Astrocyte of the hippocampus (primary cell): ENCODE data around the gene TSPAN18.

ENCODE experiments used
- DNase-seq: peaks from one replicate; pipeline ENCODE4 v3.0.0; 2011; ENCODE audit warnings: low read depth, low spot score

The TSPAN18 gene

DNA sequence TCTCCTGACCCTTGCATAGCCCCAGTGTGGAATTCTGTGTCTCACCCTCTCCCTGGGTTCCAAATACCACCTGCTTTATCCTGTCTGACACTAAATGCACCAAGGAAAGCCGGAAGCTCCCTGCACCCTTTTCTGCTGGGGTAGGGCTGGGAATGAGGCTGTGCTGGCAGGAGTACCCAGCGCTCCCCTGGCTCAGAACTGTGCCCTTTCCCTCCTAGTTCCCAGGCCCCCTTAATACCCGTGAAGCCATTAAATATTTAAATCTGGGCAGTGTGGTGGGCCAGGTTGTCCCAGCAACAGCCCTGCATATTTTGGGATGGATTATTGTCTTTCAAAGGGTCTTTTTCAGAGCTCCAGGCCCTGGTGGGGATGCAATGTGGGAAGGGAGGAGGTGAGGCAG, 160.9 kb downstream of the TSPAN18 start:
- no peak for DNase-seq

DNA sequence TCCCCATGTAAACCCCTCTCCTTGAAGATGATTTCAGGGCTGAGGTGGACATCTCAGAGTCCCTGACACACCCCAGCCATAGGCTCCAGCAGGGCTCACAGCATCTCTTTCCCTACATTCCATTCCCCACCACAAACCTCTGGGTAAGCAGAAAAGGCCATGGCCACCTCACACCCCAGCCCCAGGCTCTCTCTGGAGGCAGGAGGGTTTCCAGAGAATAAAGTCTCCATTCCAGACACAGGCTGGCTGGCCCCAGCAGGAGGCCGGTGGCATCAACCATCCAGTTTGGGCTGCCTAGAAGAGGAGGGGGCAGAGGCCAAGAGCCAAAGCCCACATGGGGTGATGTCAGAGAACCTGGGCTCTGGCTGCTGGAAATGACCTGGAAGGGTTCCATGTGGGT, 162.5 kb downstream of the TSPAN18 start:
- peak; percentile 79 for DNase-seq

DNA sequence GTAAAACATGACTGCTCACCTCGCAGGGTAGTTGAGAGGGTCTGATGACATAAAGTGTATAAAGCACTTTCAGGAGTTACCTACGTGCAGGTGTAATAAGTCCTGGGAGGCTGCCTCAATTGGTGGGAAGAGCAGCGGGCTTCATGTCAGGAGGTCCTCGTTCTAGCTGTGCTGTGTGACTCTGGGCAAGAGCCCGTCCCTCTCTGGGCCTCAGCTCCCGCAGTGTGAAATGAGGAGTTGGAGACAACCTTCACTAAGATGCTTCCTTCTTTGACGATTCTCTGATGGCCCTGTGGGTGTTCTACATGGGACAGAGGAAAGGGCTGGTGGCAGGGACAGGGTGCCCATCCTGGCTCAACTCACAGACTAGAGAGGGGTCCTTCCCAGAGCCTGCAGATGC, 166.1 kb downstream of the TSPAN18 start:
- DNase-seq, result no peak

GRCh38 chr11:44893308-44893822, 166.6 kb downstream of the TSPAN18 start:
- DNase-seq, result peak; percentile 45

- DNase-seq, result peak; percentile 89
These were observed 167.3 kb downstream of the TSPAN18 start for GRCh38 chr11:44893846-44894617.

DNA sequence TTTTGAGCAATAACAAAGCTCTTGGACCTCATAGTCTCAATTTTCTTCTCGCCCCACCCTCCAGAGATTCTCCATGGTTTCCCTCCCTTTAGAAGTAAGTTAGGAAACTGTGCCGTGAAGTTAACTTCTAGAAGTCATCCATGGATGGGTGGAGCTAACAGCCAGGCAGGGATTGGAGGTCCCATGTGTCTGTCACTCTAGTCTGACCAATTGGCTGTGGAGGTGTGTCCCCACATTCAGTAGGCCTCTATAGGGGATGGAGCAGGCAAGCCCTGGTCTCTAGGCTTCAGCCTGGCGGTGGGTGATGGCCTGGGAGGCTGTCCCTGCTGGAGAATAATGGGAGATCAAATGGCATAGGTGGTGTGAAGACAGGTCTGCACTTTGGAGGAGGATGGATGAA, 173.2 kb downstream of the TSPAN18 start:
- peak; percentile 49 for DNase-seq

DNA sequence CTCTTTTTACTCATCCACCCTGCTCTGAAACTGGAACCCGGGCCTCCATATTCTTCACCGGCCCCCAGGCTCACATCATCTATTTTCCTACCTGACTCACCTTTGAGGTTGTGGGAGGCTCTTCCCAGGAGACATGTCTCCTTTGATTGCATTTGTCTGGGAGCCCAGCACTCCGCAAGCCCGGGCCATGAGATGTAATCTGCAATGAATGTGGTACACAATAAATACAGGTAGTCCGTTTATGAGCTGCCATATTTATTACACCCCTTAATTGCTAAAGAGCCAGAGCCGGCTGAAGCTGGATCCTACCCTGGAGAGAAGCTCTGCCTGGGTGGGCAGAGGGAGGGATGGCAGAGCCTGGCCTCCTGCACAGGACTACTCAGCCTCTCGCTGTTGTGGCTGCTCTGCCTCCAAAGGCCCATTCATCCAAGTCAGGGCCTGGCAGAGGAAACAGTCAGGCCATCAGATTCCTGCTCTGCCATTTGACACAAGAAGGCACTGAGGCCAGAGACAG, 174.4 kb downstream of the TSPAN18 start:
- DNase-seq, result no peak

DNA sequence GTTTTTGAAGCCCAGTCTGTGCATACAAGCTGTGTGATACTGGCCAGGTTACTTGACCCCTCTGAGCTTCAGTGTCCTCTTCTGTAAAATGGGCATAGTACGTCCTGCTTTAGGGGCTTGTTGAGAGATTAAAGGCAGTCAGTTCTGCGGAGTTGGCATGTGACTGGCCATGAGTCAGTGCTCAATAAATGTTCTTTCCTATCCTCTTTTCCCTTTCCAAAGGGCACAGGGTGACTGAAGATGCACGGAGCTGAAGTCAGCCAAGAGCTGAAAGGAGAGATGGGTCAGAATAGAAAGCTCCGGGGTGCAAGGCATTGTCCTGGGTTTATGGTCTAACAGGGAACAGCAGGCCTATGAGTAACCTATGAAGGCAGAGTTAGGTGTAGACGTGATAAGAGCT, 175.0 kb downstream of the TSPAN18 start:
- DNase-seq, result no peak

GRCh38 chr11:44903035-44903434, 176.3 kb downstream of the TSPAN18 start:
- no peak for DNase-seq

DNA sequence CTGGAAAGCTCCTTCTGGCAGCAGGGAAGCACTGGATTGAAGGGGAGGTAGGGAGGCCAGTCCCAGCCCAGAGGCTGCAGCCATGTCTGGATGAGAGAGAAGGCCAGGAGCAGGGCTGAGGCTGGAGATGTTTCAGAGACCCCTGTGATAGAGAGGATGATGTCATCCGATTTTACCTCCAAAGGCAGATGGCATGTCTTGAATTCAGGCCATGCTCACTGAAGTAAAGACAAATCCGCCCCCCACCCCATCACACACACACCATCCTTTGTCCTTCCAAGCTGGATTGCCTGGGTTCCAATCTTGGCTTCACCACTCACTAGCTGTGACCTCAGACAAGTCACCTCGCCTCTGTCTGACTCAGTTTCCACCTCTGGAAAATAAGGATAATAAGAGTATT, 176.8 kb downstream of the TSPAN18 start:
- DNase-seq, result no peak

- DNase-seq, result no peak
These were observed 177.7 kb downstream of the TSPAN18 start for GRCh38 chr11:44904261-44905020.

DNA sequence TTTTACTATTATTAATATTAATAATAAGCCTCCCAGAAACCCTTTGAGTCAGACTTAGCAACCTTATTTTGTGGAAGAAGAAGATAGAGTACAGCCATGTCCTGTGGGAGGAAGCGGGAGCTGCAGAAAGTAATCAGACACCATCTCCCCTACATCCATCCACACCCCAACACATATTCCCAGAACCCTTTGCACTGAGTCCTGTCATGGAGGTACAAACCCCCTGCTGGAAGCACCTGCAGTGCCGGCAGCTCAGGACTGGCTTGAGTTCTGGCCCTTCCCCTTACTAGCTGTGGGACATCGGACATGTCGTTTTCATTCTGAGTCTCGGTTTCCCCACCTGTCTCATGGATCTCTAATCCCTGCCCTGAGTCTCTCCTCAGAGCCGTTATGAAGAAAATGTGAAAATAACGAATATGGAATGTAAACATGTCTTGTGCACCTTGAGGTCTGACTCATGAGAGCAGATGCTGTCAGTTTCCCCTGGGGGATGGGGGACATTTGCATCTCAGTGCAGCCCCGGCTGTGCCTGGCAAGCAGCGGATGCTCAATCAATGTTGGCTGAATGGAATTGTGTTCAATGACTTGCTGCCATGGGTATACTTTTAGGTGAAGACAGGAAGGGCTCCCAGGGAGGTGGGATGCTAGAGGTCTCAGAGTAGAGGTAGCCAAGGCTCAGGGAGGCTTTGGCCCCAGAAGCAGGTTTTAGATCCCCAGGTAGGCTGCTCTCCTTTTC, 178.5 kb downstream of the TSPAN18 start:
- no peak for DNase-seq

DNA sequence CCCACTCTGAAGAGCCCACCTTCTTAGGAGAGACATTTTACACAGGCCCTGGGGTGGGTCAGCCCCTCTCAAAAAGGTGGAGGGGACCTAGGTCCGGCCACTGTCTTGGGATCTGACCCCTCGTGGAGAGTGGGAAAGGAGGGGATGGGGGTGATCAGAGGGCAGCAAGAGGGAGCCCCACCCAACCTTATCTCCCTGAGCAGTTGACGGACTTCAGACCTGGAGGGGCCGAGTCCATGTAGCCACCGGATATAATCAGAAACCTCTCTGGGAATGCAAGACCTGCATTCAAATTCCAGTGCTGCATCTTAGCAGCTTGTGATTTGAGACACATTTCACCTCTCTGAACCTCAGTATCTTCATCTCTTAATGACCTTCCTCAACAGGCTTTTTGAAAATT, 179.9 kb downstream of the TSPAN18 start:
- DNase-seq, result no peak

DNA sequence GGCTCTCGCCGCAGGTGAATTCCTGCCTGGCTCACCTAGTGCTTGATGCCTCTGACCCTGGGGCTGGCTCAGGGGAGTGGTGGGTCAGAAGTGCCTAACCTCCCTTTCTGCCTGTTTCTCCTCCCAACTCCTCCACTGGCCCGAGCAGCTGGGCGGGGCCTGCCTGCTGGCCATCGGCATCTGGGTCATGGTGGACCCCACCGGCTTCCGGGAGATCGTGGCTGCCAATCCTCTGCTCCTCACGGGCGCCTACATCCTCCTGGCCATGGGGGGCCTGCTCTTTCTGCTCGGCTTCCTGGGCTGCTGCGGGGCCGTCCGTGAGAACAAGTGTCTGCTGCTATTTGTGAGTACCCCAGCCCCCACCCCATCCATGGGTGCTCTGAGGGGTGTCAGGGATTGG, 182.8 kb downstream of the TSPAN18 start:
- no peak for DNase-seq

- no peak for DNase-seq
These were observed 183.8 kb downstream of the TSPAN18 start for GRCh38 chr11:44910591-44910990.

- DNase-seq, result peak; percentile 90
These were observed 184.5 kb downstream of the TSPAN18 start for GRCh38 chr11:44911029-44911814.

GRCh38 chr11:44912270-44912987, 185.7 kb downstream of the TSPAN18 start:
- DNase-seq, result no peak

GRCh38 chr11:44913502-44913901, 186.7 kb downstream of the TSPAN18 start:
- DNase-seq, result no peak

- DNase-seq, result no peak
These were observed 187.3 kb downstream of the TSPAN18 start for GRCh38 chr11:44914105-44914504.

- no peak for DNase-seq
These were observed 188.2 kb downstream of the TSPAN18 start for GRCh38 chr11:44915004-44915403.

- DNase-seq, result no peak
These were observed 188.9 kb downstream of the TSPAN18 start for GRCh38 chr11:44915621-44916020.
